ENCODE measurements around the gene MUS81.

- TF ChIP-seq FOXA1 (IDR thresholded peaks at IDR 0.05): no peak
- no peak for TF ChIP-seq SUZ12 (IDR thresholded peaks at IDR 0.05)
- TF ChIP-seq NFRKB (IDR thresholded peaks at IDR 0.05): no peak
Observed at GRCh38 chr11:65859095-65859811, 980 bp upstream of the MUS81 start.

Data from HEK293T (cell line).